RWPE2 (cell line): ENCODE data around the gene RPS16.
A peak's percentile ranks its signal among the peaks of the same experiment; 100 is the strongest.

Experiments
- ATAC-seq: fragments of 200-7000 bp; cut with Tn5 transposase; 3 replicates; pipeline ENCODE4 v1.9.1; 2021; ENCODE audit warnings: low read depth
- DNase-seq: peaks from one replicate; pipeline ENCODE4 v3.0.0-alpha.2; 2020; ENCODE audit warnings: low spot score
- H3K27ac ChIP-seq: fragments of 450-650 bp; 2 replicates; pipeline ENCODE4 v1.5.1; 2017; ENCODE audit warnings: mild to moderate bottlenecking; ENCODE audit not compliant: poor library complexity, severe bottlenecking
- H3K27me3 ChIP-seq: fragments of 250-450 bp; sonication (Bioruptor Pico); 2 replicates; pipeline ENCODE4 v1.5.1; 2021; ENCODE audit warnings: mild to moderate bottlenecking, moderate library complexity; ENCODE audit not compliant: insufficient read depth, poor library complexity, severe bottlenecking
- H3K36me3 ChIP-seq: fragments of 250-450 bp; sonication (Bioruptor Pico); 2 replicates; pipeline ENCODE4 v1.5.1; 2020; ENCODE audit warnings: low read depth, mild to moderate bottlenecking, moderate library complexity
- H3K4me1 ChIP-seq: fragments of 250-450 bp; sonication (Bioruptor Pico); 2 replicates; pipeline ENCODE4 v1.5.1; 2021; ENCODE audit warnings: mild to moderate bottlenecking, moderate library complexity; ENCODE audit not compliant: insufficient read depth, poor library complexity, severe bottlenecking
- H3K4me3 ChIP-seq: fragments of 250-450 bp; sonication (Bioruptor Pico); 2 replicates; pipeline ENCODE4 v1.5.1; 2021; ENCODE audit warnings: mild to moderate bottlenecking, moderate library complexity; ENCODE audit not compliant: severe bottlenecking
- H3K9me3 ChIP-seq: fragments of 250-450 bp; sonication (Bioruptor Pico); 2 replicates; pipeline ENCODE4 v1.5.1; 2021; ENCODE audit warnings: mild to moderate bottlenecking, moderate library complexity; ENCODE audit not compliant: severe bottlenecking
- CTCF ChIP-seq: fragments of 450-650 bp; IDR thresholded peaks from one replicate; pipeline ENCODE4 v1.5.1; 2017; ENCODE audit warnings: mild to moderate bottlenecking, moderate library complexity; ENCODE audit not compliant: poor library complexity, severe bottlenecking

Gene RPS16

GRCh38 chr19:39444598-39445195 lies 8.9 kb upstream of the RPS16 start:
- no peak for DNase-seq
- Histone ChIP-seq H3K27me3 (no peaks in the 10 kb centered on the region), H3K4me1 (peaks cover 13% of the 10 kb centered on the region), H3K4me3 (peak overlapping the region; percentile 76), H3K9me3 (no peaks in the 10 kb centered on the region), H3K36me3 (peaks cover 13% of the 10 kb centered on the region), H3K27ac (peak overlapping the region; percentile 57)
- ATAC-seq = no peak
- TF ChIP-seq CTCF = no peak

GRCh38 chr19:39438270-39438934 lies 2.7 kb upstream of the RPS16 start:
- peak overlapping the region; percentile 4 for H3K27ac ChIP-seq
- DNase-seq (no peak), ATAC-seq (peak; percentile 17; the same call in 2 of the 3 replicates)
- no peak for TF ChIP-seq CTCF
- H3K4me3 ChIP-seq = no peak overlapping the region
- H3K36me3 ChIP-seq = peaks cover 22% of the 10 kb centered on the region
- peaks cover 14% of the 10 kb centered on the region for H3K4me1 ChIP-seq
- no peaks in the 10 kb centered on the region for H3K27me3 ChIP-seq
- H3K9me3 ChIP-seq = no peaks in the 10 kb centered on the region

GRCh38 chr19:39436350-39436716 lies 584 bp upstream of the RPS16 start:
- TF ChIP-seq CTCF = no peak
- DNase-seq (no peak), ATAC-seq (no peak)
- no peaks in the 10 kb centered on the region for H3K27me3 ChIP-seq
- H3K4me3 ChIP-seq = peak overlapping the region; percentile 89
- H3K27ac ChIP-seq = peak overlapping the region; percentile 72
- peaks cover 38% of the 10 kb centered on the region for H3K36me3 ChIP-seq
- H3K9me3 ChIP-seq = no peaks in the 10 kb centered on the region
- H3K4me1 ChIP-seq = peaks cover 15% of the 10 kb centered on the region

- Histone ChIP-seq H3K27me3 (no peaks in the 10 kb centered on the region), H3K4me3 (peak overlapping the region; percentile 89), H3K9me3 (no peaks in the 10 kb centered on the region), H3K36me3 (peaks cover 38% of the 10 kb centered on the region), H3K27ac (peak overlapping the region; percentile 72), H3K4me1 (peaks cover 23% of the 10 kb centered on the region)
- no peak for ATAC-seq
- TF ChIP-seq CTCF = no peak
- DNase-seq = no peak
These were observed 1.3 kb downstream of the RPS16 start for GRCh38 chr19:39434123-39435076.
